H9 (cell line): ENCODE data around the gene BRDT. TPM values are rescaled to one million over a fixed set of nuclear protein-coding genes. Genes with fewer than 3 reads are reported as not detected.

ENCODE experiments used
- DNase-seq: peaks from one replicate; pipeline ENCODE4 v3.0.0-alpha.2; 2017
- H2AFZ ChIP-seq: one replicate; pipeline ENCODE4 v1.6.1; 2013; ENCODE audit warnings: mild to moderate bottlenecking, low read length, control low read depth, moderate library complexity
- H2AK5ac ChIP-seq: 2 replicates; pipeline ENCODE4 v1.6.1; 2013; ENCODE audit warnings: low read length, control low read depth, mixed read lengths; ENCODE audit not compliant: insufficient read length
- H2BK120ac ChIP-seq: one replicate; pipeline ENCODE4 v1.6.1; 2013; ENCODE audit warnings: low read depth, mild to moderate bottlenecking, low read length, control low read depth, inconsistent platforms; ENCODE audit not compliant: poor library complexity, severe bottlenecking
- H2BK12ac ChIP-seq: 2 replicates; pipeline ENCODE4 v1.6.1; 2013; ENCODE audit warnings: low read length, control low read depth, mixed read lengths, low read depth; ENCODE audit not compliant: insufficient read length
- H2BK15ac ChIP-seq: 2 replicates; pipeline ENCODE4 v1.6.1; 2013; ENCODE audit warnings: low read depth, low read length, control low read depth
- H2BK20ac ChIP-seq: one replicate; pipeline ENCODE4 v1.6.1; 2013; ENCODE audit warnings: low read depth, mild to moderate bottlenecking, low read length, control low read depth, inconsistent platforms; ENCODE audit not compliant: poor library complexity, severe bottlenecking
- H2BK5ac ChIP-seq: 2 replicates; pipeline ENCODE4 v1.6.1; 2013; ENCODE audit warnings: low read length, control low read depth, mixed read lengths; ENCODE audit not compliant: insufficient read length
- H3K14ac ChIP-seq: 2 replicates; pipeline ENCODE4 v1.6.1; 2013; ENCODE audit warnings: low read length, control low read depth; ENCODE audit not compliant: insufficient read depth
- H3K18ac ChIP-seq: 2 replicates; pipeline ENCODE4 v1.6.1; 2013; ENCODE audit warnings: low read depth, mild to moderate bottlenecking, mixed read lengths, low read length, control low read depth; ENCODE audit not compliant: insufficient read length
- H3K23ac ChIP-seq: 2 replicates; pipeline ENCODE4 v1.6.1; 2013; ENCODE audit warnings: low read length, control low read depth, mixed read lengths, low read depth; ENCODE audit not compliant: insufficient read length
- H3K23me2 ChIP-seq: 2 replicates; pipeline ENCODE4 v1.6.1; 2013; ENCODE audit warnings: low read depth, mild to moderate bottlenecking, mixed read lengths, low read length, control low read depth; ENCODE audit not compliant: insufficient read length, poor library complexity, severe bottlenecking
- H3K27ac ChIP-seq: 2 replicates; pipeline ENCODE4 v1.5.1; 2013; ENCODE audit warnings: low read length, control low read depth, mixed read lengths, low read depth; ENCODE audit not compliant: insufficient read length
- H3K27me3 ChIP-seq: 2 replicates; pipeline ENCODE4 v1.6.1; 2013; ENCODE audit warnings: low read length, control low read depth, inconsistent platforms; ENCODE audit not compliant: insufficient read depth
- H3K4ac ChIP-seq: 2 replicates; pipeline ENCODE4 v1.6.1; 2013; ENCODE audit warnings: low read depth, mild to moderate bottlenecking, control low read depth, inconsistent platforms, low read length, moderate library complexity
- H3K4me1 ChIP-seq: 2 replicates; pipeline ENCODE4 v1.6.1; 2013; ENCODE audit warnings: low read length, control low read depth, inconsistent platforms; ENCODE audit not compliant: insufficient read depth
- H3K4me2 ChIP-seq: 2 replicates; pipeline ENCODE4 v1.6.1; 2013; ENCODE audit warnings: low read length, control low read depth, mixed read lengths; ENCODE audit not compliant: insufficient read length, insufficient read depth
- H3K56ac ChIP-seq: 2 replicates; pipeline ENCODE4 v1.6.1; 2013; ENCODE audit warnings: low read depth, mild to moderate bottlenecking, mixed read lengths, low read length, control low read depth; ENCODE audit not compliant: insufficient read length
- H3K79me1 ChIP-seq: 2 replicates; pipeline ENCODE4 v1.6.1; 2013; ENCODE audit warnings: low read depth, mild to moderate bottlenecking, moderate library complexity, low read length, control low read depth, inconsistent platforms; ENCODE audit not compliant: insufficient read depth, poor library complexity, severe bottlenecking
- H3K79me2 ChIP-seq: 2 replicates; pipeline ENCODE4 v1.6.1; 2013; ENCODE audit warnings: low read length, control low read depth, inconsistent platforms; ENCODE audit not compliant: insufficient read depth
- H3K9ac ChIP-seq: 2 replicates; pipeline ENCODE4 v1.6.1; 2013; ENCODE audit warnings: low read length, control low read depth, mixed read lengths; ENCODE audit not compliant: insufficient read length; ENCODE audit errors: extremely low read depth
- H3K9me3 ChIP-seq: one replicate; pipeline ENCODE4 v1.6.1; 2013; ENCODE audit warnings: low read depth, low read length, inconsistent platforms; ENCODE audit not compliant: control insufficient read depth
- H3T11ph ChIP-seq: one replicate; pipeline ENCODE4 v1.6.1; 2013; ENCODE audit warnings: mild to moderate bottlenecking, low read length, control low read depth, inconsistent platforms
- H4K20me1 ChIP-seq: one replicate; pipeline ENCODE4 v1.6.1; 2013; ENCODE audit not compliant: control insufficient read depth, insufficient read length, insufficient read depth
- H4K5ac ChIP-seq: 2 replicates; pipeline ENCODE4 v1.6.1; 2013; ENCODE audit warnings: low read depth, mild to moderate bottlenecking, mixed read lengths, low read length, control low read depth; ENCODE audit not compliant: insufficient read length
- H4K8ac ChIP-seq: replicated peaks from 2 replicates; pipeline ENCODE4 v1.6.1; 2013; ENCODE audit warnings: low read length, control low read depth, mixed read lengths, low read depth; ENCODE audit not compliant: insufficient read length
- H4K91ac ChIP-seq: 2 replicates; pipeline ENCODE4 v1.6.1; 2013; ENCODE audit warnings: low read depth, mild to moderate bottlenecking, moderate library complexity, mixed read lengths, low read length, control low read depth; ENCODE audit not compliant: insufficient read length
- H3K27ac Mint-ChIP-seq, 3 experiments: 2 replicates in 2 of 3; 3 replicates in 1 of 3; pipeline ENCODE4 v1.8.0; 2020 to 2021; ENCODE audit warnings: mixed read lengths in 3 of 3, mild to moderate bottlenecking in 1 of 3, moderate library complexity in 1 of 3
- H3K27me3 Mint-ChIP-seq: 2 replicates; pipeline ENCODE4 v1.8.0; 2021; ENCODE audit warnings: low read depth, mild to moderate bottlenecking, moderate library complexity, mixed read lengths
- H3K36me3 Mint-ChIP-seq, 3 experiments: 2 replicates in 2 of 3; 3 replicates in 1 of 3; pipeline ENCODE4 v1.8.0; 2020 to 2021; ENCODE audit warnings: low read depth in 3 of 3, mixed read lengths in 3 of 3; ENCODE audit not compliant: insufficient read depth in 1 of 3
- H3K4me1 Mint-ChIP-seq, 2 experiments: 2 replicates each; pipeline ENCODE4 v1.8.0; 2020; ENCODE audit warnings: mixed read lengths in 2 of 2
- H3K4me3 Mint-ChIP-seq, 2 experiments: 2 replicates in 1 of 2; 3 replicates in 1 of 2; pipeline ENCODE4 v1.8.0; 2020 to 2021; ENCODE audit warnings: mild to moderate bottlenecking in 2 of 2, mixed read lengths in 2 of 2, moderate library complexity in 1 of 2
- H3K9me3 Mint-ChIP-seq, 2 experiments: 2 replicates in 1 of 2; 3 replicates in 1 of 2; pipeline ENCODE4 v1.8.0; 2020; ENCODE audit warnings: mild to moderate bottlenecking in 2 of 2, mixed read lengths in 2 of 2, moderate library complexity in 1 of 2
- CTCF ChIP-seq: fragments of 200-600 bp; sonication (generic); conservative IDR thresholded peaks from 3 replicates; pipeline ENCODE4 v1.8.0; 2021; ENCODE audit warnings: antibody characterized with exemption, mild to moderate bottlenecking
- WGBS: extraction: QIAGEN DNeasy Blood & Tissue Kit; methylation state at CpG from one replicate; pipeline ENCODE4 v1.1.7; 2013; ENCODE audit warnings: missing lambda C conversion rate, low lambda C conversion rate, mixed read lengths; ENCODE audit not compliant: insufficient read length; ENCODE audit errors: extremely low coverage; 5-methylcytosine and 5-hydroxymethylcytosine counted together
- total RNA-seq: library from RNA; stranded (reverse); gene quantifications from 2 replicates; pipeline ENCODE4 v1.2.1, GENCODE V29; 2021

BRDT gene
- total RNA-seq, 1 experiment from 2014 or later: 0.15 TPM

DNA sequence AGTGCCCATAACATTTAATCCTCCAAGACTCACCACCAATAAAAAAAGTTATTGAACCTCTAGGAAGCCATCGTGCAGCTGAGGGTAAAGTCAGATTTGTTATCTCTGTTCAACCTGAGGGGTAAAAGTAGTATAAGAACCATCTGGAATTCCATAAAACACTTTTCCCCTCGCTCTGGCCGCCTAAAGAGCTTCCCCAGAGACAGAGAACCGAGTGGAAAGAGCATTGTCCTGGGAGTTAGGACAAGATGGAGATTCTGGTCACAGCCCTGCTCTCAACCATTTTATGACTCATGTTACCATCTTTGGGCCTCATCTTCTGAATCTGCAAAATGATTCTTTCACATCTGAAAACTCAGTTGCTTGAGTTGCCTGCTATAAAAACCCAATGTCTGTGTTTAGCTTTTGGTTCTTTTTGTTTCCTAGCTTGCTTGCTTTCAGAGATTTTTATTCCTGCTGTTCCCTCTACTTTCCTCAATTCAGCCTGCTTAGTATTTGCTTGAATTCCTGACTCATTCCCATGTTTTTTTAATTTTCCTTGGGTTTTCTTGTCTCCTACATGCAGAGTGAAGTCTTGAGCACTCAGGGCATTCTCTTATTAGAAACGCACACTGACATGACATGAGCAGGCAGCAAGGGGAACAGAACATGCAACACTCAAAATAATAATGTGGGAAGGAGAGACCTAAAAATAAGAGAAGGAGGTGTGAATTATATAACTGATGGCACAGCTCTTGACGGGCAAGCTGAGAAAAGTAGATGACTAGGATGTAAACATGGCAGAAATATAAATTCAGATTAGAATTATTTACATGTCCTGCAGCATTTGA, 82.3 kb downstream of the BRDT start:
- no peak overlapping the region for H2AFZ ChIP-seq
- no peak overlapping the region for H2BK5ac ChIP-seq
- no peak overlapping the region for H2BK20ac ChIP-seq
- H3K18ac ChIP-seq: no peak overlapping the region
- no peaks in the 10 kb centered on the region for H4K20me1 ChIP-seq
- no peak overlapping the region for H2BK120ac ChIP-seq
- Mint-ChIP-seq H3K36me3 (peaks cover 4 to 10% (median 9%) of the 10 kb centered on the region in 3 experiments; a peak in 6 of 7 replicates), H3K4me3 (no peak overlapping the region), H3K27me3 (peaks cover 18% of the 10 kb centered on the region), H3K27ac (no peak overlapping the region), H3K9me3 (peaks cover 9% of the 10 kb centered on the region in 2 experiments; a peak in 4 of 5 replicates), H3K4me1 (peaks cover 12 to 14% of the 10 kb centered on the region in 2 experiments)
- no peaks in the 10 kb centered on the region for H3K9me3 ChIP-seq
- no peak overlapping the region for H4K5ac ChIP-seq
- no CpG with 5 or more reads among the region's 6 CpGs for WGBS
- H2AK5ac ChIP-seq: no peak overlapping the region
- no peak for DNase-seq
- no peak overlapping the region for H3K14ac ChIP-seq
- H3K4ac ChIP-seq: no peak overlapping the region
- TF ChIP-seq CTCF: no peak
- no peak overlapping the region for H3K27ac ChIP-seq
- no peak overlapping the region for H4K91ac ChIP-seq
- H3K4me2 ChIP-seq: no peak overlapping the region
- H4K8ac ChIP-seq: no peak overlapping the region
- H3K23me2 ChIP-seq: peaks cover 11% of the 10 kb centered on the region
- H2BK12ac ChIP-seq: no peak overlapping the region
- no peaks in the 10 kb centered on the region for H3K79me2 ChIP-seq
- no peaks in the 10 kb centered on the region; the same call in 1 of the 2 replicates for H3K27me3 ChIP-seq
- H3K79me1 ChIP-seq: no peaks in the 10 kb centered on the region
- no peaks in the 10 kb centered on the region; the same call in 1 of the 2 replicates for H3K4me1 ChIP-seq
- no peak overlapping the region for H3K23ac ChIP-seq
- H3K56ac ChIP-seq: no peak overlapping the region
- no peak overlapping the region for H3K9ac ChIP-seq
- no peak overlapping the region for H3T11ph ChIP-seq
- H2BK15ac ChIP-seq: no peak overlapping the region
